ENCODE data around the gene TEX55. TPM values are rescaled to one million over a fixed set of nuclear protein-coding genes. Genes with fewer than 3 reads are reported as not detected.

TEX55 gene
- total and polyA plus RNA-seq, 9 of the 15 experiments (the other 6 are each of a cell fraction or from before 2014, with no cell fraction given): not detected

- no peak for TF ChIP-seq ZNF280A (IDR thresholded peaks at IDR 0.05; ENCODE audit: low read depth, partially characterized antibody)
- no peak for TF ChIP-seq ZNF24 (IDR thresholded peaks at IDR 0.05)
- no peak for TF ChIP-seq SMAD2 (IDR thresholded peaks at IDR 0.05; ENCODE audit: low read depth, low read length)
- TF ChIP-seq ZBTB17 (CRISPR knock-in tag; IDR thresholded peaks at IDR 0.05): no peak
- no peak for TF ChIP-seq PATZ1 (CRISPR knock-in tag; IDR thresholded peaks at IDR 0.05; ENCODE audit: borderline replicate concordance)
- no peak for TF ChIP-seq CCNT2 (IDR thresholded peaks at IDR 0.05; ENCODE audit: borderline replicate concordance, extremely low read depth, insufficient read length, low read depth, low read length)
- TF ChIP-seq HBP1 (CRISPR knock-in tag; IDR thresholded peaks at IDR 0.05): no peak
- no peak for TF ChIP-seq ZNF398 (CRISPR knock-in tag; IDR thresholded peaks at IDR 0.05)
Measured at GRCh38 chr3:119195151-119195476, 49.1 kb downstream of the TEX55 start (continued).
